GM19468 (cell line): ENCODE measurements around the gene INSR.
"Not testable (repeated sequence)": the region's sequence is repeated elsewhere in the genome, so short reads cannot be mapped to it uniquely, and the experiment has no call there.

ENCODE experiments used
- ATAC-seq: cut with Tn5 transposase; IDR thresholded peaks from one replicate; pipeline ENCODE4 v1.9.1; 2021; ENCODE audit warnings: mild to moderate bottlenecking, moderate library complexity, moderate number of reproducible peaks; ENCODE audit not compliant: unreplicated experiment; ENCODE audit errors: extremely low read depth

The INSR gene

GRCh38 chr19:7067122-7067521 is 227.1 kb downstream of the INSR start:
- not testable (repeated sequence) for ATAC-seq

GRCh38 chr19:7063764-7064418 is 230.3 kb downstream of the INSR start:
- no peak for ATAC-seq

GRCh38 chr19:7063339-7063738 is 230.9 kb downstream of the INSR start:
- no peak for ATAC-seq
